T-helper 2 cell treated with Interferon-gamma antibody and Interleukin-4, amounts not matched to agents 100 ng/mL and 5 ng/mL, for 36 hours (primary cell): ENCODE measurements around the gene SLC29A3. TPM values are rescaled to one million over a fixed set of nuclear protein-coding genes. Genes with fewer than 3 reads are reported as not detected.

ENCODE experiments used
- intact Hi-C: fragments of 100-400 bp; cut with micrococcal nuclease; formaldehyde crosslinking; loops from one replicate; pipeline ENCODE4 v1.15.1; 2023
- total RNA-seq: library from RNA; stranded (reverse); gene quantifications from 2 replicates; pipeline ENCODE4 v1.2.3, GENCODE V29; 2022

The SLC29A3 gene
- total RNA-seq, 1 donor from 2014 or later, result 4.3 TPM

DNA sequence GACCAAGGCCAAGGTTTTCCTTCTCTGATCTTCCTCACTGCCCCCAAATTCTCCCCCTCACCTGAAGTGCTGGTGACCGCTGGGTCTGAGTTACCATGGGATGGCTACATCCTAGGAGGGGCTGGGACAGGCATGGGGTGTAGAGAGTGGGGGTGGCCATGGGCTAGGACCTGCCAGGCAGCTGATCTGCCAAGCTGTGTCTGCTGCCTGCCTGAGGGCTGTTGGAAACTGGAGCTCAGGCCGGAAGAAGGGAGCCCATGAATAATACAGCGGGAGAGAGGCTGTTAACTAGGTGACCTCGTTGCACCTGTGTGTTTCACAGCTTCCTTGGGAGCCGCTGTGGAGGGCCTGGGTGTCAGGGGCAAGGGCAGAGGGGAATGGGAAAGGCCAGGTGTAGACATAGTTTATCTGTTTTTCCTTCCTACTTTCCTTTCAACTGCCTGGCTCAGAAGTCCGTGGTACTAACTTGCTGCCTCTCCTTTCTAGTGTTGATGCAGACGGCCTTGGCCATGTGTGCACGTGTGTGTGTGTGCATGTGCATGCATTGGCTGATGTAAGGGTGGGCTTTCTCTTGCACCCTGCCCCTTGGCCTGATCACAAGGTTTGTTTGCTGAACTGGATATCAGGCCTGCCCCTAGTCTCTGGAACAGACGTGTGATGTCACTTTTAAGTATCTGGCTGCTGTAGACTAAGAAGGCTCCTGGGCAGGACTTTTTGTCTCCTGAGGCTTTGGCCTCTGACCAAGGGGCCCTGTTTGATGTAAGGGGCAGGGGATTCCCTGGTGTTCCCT is 89.6 kb downstream of the SLC29A3 start:
- intact Hi-C loops, result no loop called here

DNA sequence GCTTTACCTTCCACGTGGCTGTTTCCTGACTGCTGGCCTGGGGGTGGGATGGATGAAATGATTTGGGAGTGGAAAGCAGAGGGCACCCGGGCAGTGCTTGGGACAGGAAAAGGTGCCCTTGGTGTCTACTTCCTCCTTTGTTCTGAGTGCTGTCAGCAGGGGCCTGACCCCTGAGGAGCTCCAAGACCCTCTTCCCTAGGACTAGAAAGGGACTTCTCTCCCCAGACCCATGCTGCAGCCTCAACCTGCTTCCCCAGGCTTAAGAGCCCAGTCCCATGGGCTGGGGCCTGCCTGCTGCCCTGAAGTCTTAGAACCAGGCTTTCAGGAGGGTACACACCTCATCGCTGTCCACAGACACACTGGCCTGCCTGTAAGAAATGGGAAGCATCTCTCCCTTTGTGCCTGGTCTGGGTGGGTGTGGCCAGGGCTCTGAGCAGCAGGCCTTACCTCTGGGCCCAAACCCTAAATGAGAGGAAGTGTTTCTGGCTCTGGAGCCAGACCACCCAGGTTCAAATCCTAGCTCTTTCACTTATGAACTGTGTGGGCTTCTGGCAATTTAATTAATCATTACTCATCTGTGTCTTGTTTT is 90.6 kb downstream of the SLC29A3 start:
- intact Hi-C loops, result no loop called here

Other genes with a start within 250 kb of the SLC29A3 start
- gene UNC5B, start 106.7 kb upstream of the SLC29A3 start, total RNA-seq, result not detected in 2 replicates
- 4.2 and 4.8 TPM in 2 replicates for gene CDH23, start 77.7 kb downstream of the SLC29A3 start, total RNA-seq